Hepatocyte (in vitro differentiated cells): ENCODE results near the gene CMKLR1. TPM values are rescaled to one million over a fixed set of nuclear protein-coding genes. Genes with fewer than 3 reads are reported as not detected.

Source experiments
- DNase-seq: peaks from one replicate; pipeline ENCODE4 v3.0.0-alpha.2; 2016; ENCODE audit warnings: low spot score
- H2AFZ ChIP-seq: fragments of 200-600 bp; sonication (generic); 2 replicates; pipeline ENCODE4 v1.6.0; 2016; ENCODE audit warnings: antibody characterized with exemption, mild to moderate bottlenecking
- H3K27ac ChIP-seq: fragments of 200-600 bp; sonication (generic); 2 replicates; pipeline ENCODE4 v1.5.1; 2016; ENCODE audit warnings: mild to moderate bottlenecking
- H3K27me3 ChIP-seq: fragments of 200-600 bp; sonication (generic); 2 replicates; pipeline ENCODE4 v1.6.1; 2016
- H3K36me3 ChIP-seq: fragments of 200-600 bp; sonication (generic); replicated peaks from 2 replicates; pipeline ENCODE4 v1.5.1; 2016; ENCODE audit warnings: low read depth; ENCODE audit not compliant: insufficient read depth
- H3K4me1 ChIP-seq: fragments of 200-600 bp; sonication (generic); 2 replicates; pipeline ENCODE4 v1.5.1; 2016; ENCODE audit warnings: mild to moderate bottlenecking, moderate library complexity; ENCODE audit not compliant: insufficient read depth
- H3K4me2 ChIP-seq: fragments of 200-600 bp; sonication (generic); 2 replicates; pipeline ENCODE4 v1.6.0; 2016
- H3K4me3 ChIP-seq: fragments of 200-600 bp; sonication (generic); 2 replicates; pipeline ENCODE4 v1.5.1; 2016; ENCODE audit warnings: mild to moderate bottlenecking
- H3K79me2 ChIP-seq: fragments of 200-600 bp; sonication (generic); 2 replicates; pipeline ENCODE4 v1.6.0; 2017; ENCODE audit warnings: mild to moderate bottlenecking
- H3K9me2 ChIP-seq: fragments of 200-600 bp; sonication (generic); replicated peaks from 2 replicates; pipeline ENCODE4 v1.6.0; 2017; ENCODE audit warnings: mild to moderate bottlenecking; ENCODE audit not compliant: insufficient read depth
- H3K9me3 ChIP-seq: fragments of 200-600 bp; sonication (generic); 2 replicates; pipeline ENCODE4 v1.5.1; 2016; ENCODE audit warnings: low read depth, mild to moderate bottlenecking
- H4K20me1 ChIP-seq: fragments of 200-600 bp; sonication (generic); 2 replicates; pipeline ENCODE4 v1.6.0; 2016; ENCODE audit warnings: mild to moderate bottlenecking; ENCODE audit not compliant: insufficient read depth, poor library complexity, severe bottlenecking
- CTCF ChIP-seq: fragments of 200-600 bp; sonication (generic); IDR thresholded peaks from 2 replicates; pipeline ENCODE4 v1.5.1; 2016; ENCODE audit warnings: antibody characterized with exemption, mild to moderate bottlenecking; ENCODE audit not compliant: poor library complexity
- EZH2 ChIP-seq: fragments of 200-600 bp; sonication (generic); IDR thresholded peaks from 2 replicates; pipeline ENCODE4 v1.6.1; 2016; ENCODE audit warnings: antibody characterized with exemption, mild to moderate bottlenecking, borderline replicate concordance
- EZH2phosphoT487 ChIP-seq: fragments of 200-600 bp; sonication (generic); IDR thresholded peaks from one replicate; pipeline ENCODE4 v1.6.1; 2018; ENCODE audit warnings: antibody characterized with exemption, mild to moderate bottlenecking, low read depth, moderate library complexity; ENCODE audit not compliant: unreplicated experiment, severe bottlenecking
- WGBS: methylation state at CpG from one replicate; pipeline ENCODE4 v1.1.6; 2016; ENCODE audit warnings: low lambda C conversion rate; ENCODE audit errors: missing lambda C conversion rate; 5-methylcytosine and 5-hydroxymethylcytosine counted together
- polyA plus RNA-seq: library from polyadenylated mRNA; unstranded; fragments of >200 nt; fragmentation: Nextera tagmentation; extraction: Ambion mirVana; gene quantifications from 2 replicates; pipeline ENCODE4 v1.2.1, GENCODE V29; 2016
- total RNA-seq: library from RNA; depleted of rRNA; stranded (reverse); fragments of >200 nt; gene quantifications from 2 replicates; pipeline ENCODE4 v1.2.3, GENCODE V29; 2014

Gene CMKLR1
- total and polyA plus RNA-seq, 2 experiments from 2014 or later = 2.2 to 3.1 TPM

- Histone ChIP-seq H3K4me2 (no peak overlapping the region), H4K20me1 (no peaks in the 10 kb centered on the region), H3K9me2 (no peaks in the 10 kb centered on the region), H3K79me2 (no peaks in the 10 kb centered on the region), H3K4me1 (peaks cover 16% of the 10 kb centered on the region), H3K27me3 (no peaks in the 10 kb centered on the region), H3K36me3 (no peaks in the 10 kb centered on the region), H2AFZ (no peak overlapping the region), H3K9me3 (no peaks in the 10 kb centered on the region), H3K27ac (no peak overlapping the region), H3K4me3 (no peak overlapping the region)
- DNase-seq = no peak
- TF ChIP-seq CTCF = no peak
- no peak for TF ChIP-seq EZH2
- TF ChIP-seq EZH2phosphoT487 = no peak
- 83% methylated on average over 6 of the region's 6 CpGs for WGBS
Observed at GRCh38 chr12:108317308-108318234, 21.5 kb downstream of the CMKLR1 start.

- Histone ChIP-seq H3K9me3 (no peaks in the 10 kb centered on the region), H3K9me2 (no peaks in the 10 kb centered on the region), H3K4me1 (peaks cover 19% of the 10 kb centered on the region), H4K20me1 (no peaks in the 10 kb centered on the region), H3K27ac (no peak overlapping the region), H3K36me3 (no peaks in the 10 kb centered on the region), H3K4me2 (no peak overlapping the region), H2AFZ (no peak overlapping the region), H3K4me3 (no peak overlapping the region), H3K79me2 (no peaks in the 10 kb centered on the region), H3K27me3 (no peaks in the 10 kb centered on the region)
- no peak for DNase-seq
- WGBS = 59% methylated on average over 12 of the region's 12 CpGs
- TF ChIP-seq CTCF = no peak
- TF ChIP-seq EZH2phosphoT487 = no peak
- no peak for TF ChIP-seq EZH2
Observed at GRCh38 chr12:108316176-108317086, 22.7 kb downstream of the CMKLR1 start.

GRCh38 chr12:108315486-108316105 lies 23.5 kb downstream of the CMKLR1 start:
- no peak for TF ChIP-seq EZH2
- no peak for DNase-seq
- peaks cover 19% of the 10 kb centered on the region for H3K4me1 ChIP-seq
- H3K9me2 ChIP-seq = no peaks in the 10 kb centered on the region
- no peaks in the 10 kb centered on the region for H3K36me3 ChIP-seq
- H3K27me3 ChIP-seq = no peaks in the 10 kb centered on the region
- no peak overlapping the region for H2AFZ ChIP-seq
- H3K4me3 ChIP-seq = no peak overlapping the region
- no peaks in the 10 kb centered on the region for H3K79me2 ChIP-seq
- no peak overlapping the region for H3K4me2 ChIP-seq
- 88% methylated on average over 4 of the region's 4 CpGs for WGBS
- no peaks in the 10 kb centered on the region for H3K9me3 ChIP-seq
- H4K20me1 ChIP-seq = no peaks in the 10 kb centered on the region
- H3K27ac ChIP-seq = no peak overlapping the region
